ENCODE measurements around the gene C12orf60.

Gene C12orf60

GRCh38 chr12:14836336-14837210 lies 33.1 kb downstream of the C12orf60 start:
- no peak for DNase-seq (ENCODE audit: low spot score)

GRCh38 chr12:14839262-14839661 lies 35.8 kb downstream of the C12orf60 start:
- DNase-seq (ENCODE audit: low spot score), result no peak

GRCh38 chr12:14840616-14841015 lies 37.1 kb downstream of the C12orf60 start:
- no peak for DNase-seq (ENCODE audit: low spot score)

GRCh38 chr12:14841761-14842160 lies 38.3 kb downstream of the C12orf60 start:
- DNase-seq (ENCODE audit: low spot score), result no peak

GRCh38 chr12:14842315-14842714 lies 38.8 kb downstream of the C12orf60 start:
- no peak for DNase-seq (ENCODE audit: low spot score)

GRCh38 chr12:14843425-14843887 lies 40.0 kb downstream of the C12orf60 start, which contains the start of gene ART4:
Gene ART4, minus strand, starts transcription at chr12:14843526. Its CDS starts 413 bp downstream, at chr12:14843113.
- DNase-seq (ENCODE audit: low spot score), result no peak

- no peak for DNase-seq (ENCODE audit: low spot score)
These were observed 40.9 kb downstream of the C12orf60 start for GRCh38 chr12:14844401-14844800.

GRCh38 chr12:14845350-14845750 lies 41.9 kb downstream of the C12orf60 start:
- peak; percentile 57 for DNase-seq (ENCODE audit: low spot score)

- DNase-seq (ENCODE audit: low spot score), result no peak
These were observed 42.6 kb downstream of the C12orf60 start for GRCh38 chr12:14846042-14846587.

- DNase-seq (ENCODE audit: low spot score), result no peak
These were observed 43.6 kb downstream of the C12orf60 start for GRCh38 chr12:14846876-14847580.

- no peak for DNase-seq (ENCODE audit: low spot score)
These were observed 46.2 kb downstream of the C12orf60 start for GRCh38 chr12:14849661-14850060.

- no peak for DNase-seq (ENCODE audit: low spot score)
These were observed 47.6 kb downstream of the C12orf60 start for GRCh38 chr12:14850929-14851663.

- DNase-seq (ENCODE audit: low spot score), result no peak
These were observed 49.4 kb downstream of the C12orf60 start for GRCh38 chr12:14852880-14853279.

- DNase-seq (ENCODE audit: low spot score), result no peak
These were observed 50.5 kb downstream of the C12orf60 start for GRCh38 chr12:14853961-14854360.

GRCh38 chr12:14854586-14855183 lies 51.2 kb downstream of the C12orf60 start:
- DNase-seq (ENCODE audit: low spot score), result peak; percentile 10

- DNase-seq (ENCODE audit: low spot score), result no peak
These were observed 55.0 kb downstream of the C12orf60 start for GRCh38 chr12:14858513-14858912.

- DNase-seq (ENCODE audit: low spot score), result no peak
These were observed 57.0 kb downstream of the C12orf60 start for GRCh38 chr12:14860490-14860889.

- DNase-seq (ENCODE audit: low spot score), result no peak
These were observed 65.5 kb downstream of the C12orf60 start for GRCh38 chr12:14868916-14869506.

GRCh38 chr12:14871247-14871646 lies 67.8 kb downstream of the C12orf60 start:
- DNase-seq (ENCODE audit: low spot score), result no peak

GRCh38 chr12:14871886-14872285 lies 68.4 kb downstream of the C12orf60 start:
- DNase-seq (ENCODE audit: low spot score), result no peak

All from germinal center (tissue), 1 donor.